HEK293 (cell line): ENCODE results near the gene OSCP1.

Experiments
- BCL11A ChIP-seq: fragments of 450-650 bp; formaldehyde crosslinking; IDR thresholded peaks from 2 replicates; pipeline ENCODE4 v1.5.1; 2016; ENCODE audit warnings: low read depth, missing biosample characterization, missing genetic modification characterization
- GLI4 ChIP-seq: fragments of 450-650 bp; formaldehyde crosslinking; IDR thresholded peaks from 2 replicates; pipeline ENCODE4 v1.5.1; 2016; ENCODE audit warnings: missing biosample characterization, missing genetic modification characterization
- MYNN ChIP-seq: fragments of 450-650 bp; formaldehyde crosslinking; IDR thresholded peaks from 2 replicates; pipeline ENCODE4 v1.5.1; 2016; ENCODE audit warnings: missing biosample characterization, missing genetic modification characterization, borderline replicate concordance
- SP3 ChIP-seq: fragments of 450-650 bp; formaldehyde crosslinking; IDR thresholded peaks from 2 replicates; pipeline ENCODE4 v1.5.1; 2016; ENCODE audit warnings: missing biosample characterization, missing genetic modification characterization
- ZNF112 ChIP-seq: fragments of 450-650 bp; formaldehyde crosslinking; IDR thresholded peaks from 2 replicates; pipeline ENCODE4 v1.5.0; 2017; ENCODE audit warnings: missing biosample characterization, missing genetic modification characterization
- ZNF157 ChIP-seq: fragments of 450-650 bp; formaldehyde crosslinking; IDR thresholded peaks from 2 replicates; pipeline ENCODE4 v1.5.1; 2016; ENCODE audit warnings: missing biosample characterization, missing genetic modification characterization
- ZNF184 ChIP-seq: fragments of 450-650 bp; IDR thresholded peaks from 2 replicates; pipeline ENCODE4 v1.5.1; 2018; ENCODE audit warnings: missing biosample characterization, mild to moderate bottlenecking, missing genetic modification characterization
- ZNF223 ChIP-seq: fragments of 450-650 bp; formaldehyde crosslinking; IDR thresholded peaks from 2 replicates; pipeline ENCODE4 v1.5.1; 2016; ENCODE audit warnings: missing biosample characterization, missing genetic modification characterization
- ZNF248 ChIP-seq: fragments of 450-650 bp; formaldehyde crosslinking; IDR thresholded peaks from 2 replicates; pipeline ENCODE4 v1.5.1; 2017; ENCODE audit warnings: missing biosample characterization, missing genetic modification characterization
- ZNF391 ChIP-seq: fragments of 450-650 bp; formaldehyde crosslinking; IDR thresholded peaks from 2 replicates; pipeline ENCODE4 v1.5.1; 2016; ENCODE audit warnings: low read depth, missing biosample characterization, missing genetic modification characterization, borderline replicate concordance
- ZNF423 ChIP-seq: fragments of 450-650 bp; formaldehyde crosslinking; IDR thresholded peaks from 2 replicates; pipeline ENCODE4 v1.5.1; 2016; ENCODE audit warnings: missing biosample characterization, missing genetic modification characterization
- ZNF670 ChIP-seq: fragments of 450-650 bp; formaldehyde crosslinking; IDR thresholded peaks from 2 replicates; pipeline ENCODE4 v1.5.1; 2016; ENCODE audit warnings: missing biosample characterization, missing genetic modification characterization, low read depth
- ZNF701 ChIP-seq: fragments of 450-650 bp; formaldehyde crosslinking; IDR thresholded peaks from 2 replicates; pipeline ENCODE4 v1.5.1; 2016; ENCODE audit warnings: missing biosample characterization, missing genetic modification characterization
- ZNF792 ChIP-seq: fragments of 450-650 bp; formaldehyde crosslinking; IDR thresholded peaks from 2 replicates; pipeline ENCODE4 v1.5.1; 2016; ENCODE audit warnings: missing biosample characterization, missing genetic modification characterization
- TF ChIP-seq, protein P1 (sequence below): fragments of 450-650 bp; formaldehyde crosslinking; IDR thresholded peaks from 2 replicates; pipeline ENCODE4 v1.5.1; 2016; ENCODE audit warnings: missing biosample characterization, missing genetic modification characterization, borderline replicate concordance
- TF ChIP-seq, protein P2 (sequence below): fragments of 450-650 bp; formaldehyde crosslinking; conservative IDR thresholded peaks from 2 replicates; pipeline ENCODE4 v1.5.1; 2016; ENCODE audit warnings: low read depth, missing biosample characterization, missing genetic modification characterization
- TF ChIP-seq, protein P3 (sequence below): fragments of 450-650 bp; formaldehyde crosslinking; IDR thresholded peaks from 2 replicates; pipeline ENCODE4 v1.5.1; 2016; ENCODE audit warnings: missing biosample characterization, missing genetic modification characterization
- TF ChIP-seq, protein P4 (sequence below): fragments of 450-650 bp; formaldehyde crosslinking; IDR thresholded peaks from 2 replicates; pipeline ENCODE4 v1.5.1; 2016; ENCODE audit warnings: missing biosample characterization, missing genetic modification characterization
- TF ChIP-seq, protein P5 (sequence below): fragments of 450-650 bp; formaldehyde crosslinking; IDR thresholded peaks from 2 replicates; pipeline ENCODE4 v1.5.1; 2016; ENCODE audit warnings: missing biosample characterization, missing genetic modification characterization
- TF ChIP-seq, protein P6 (sequence below): fragments of 450-650 bp; IDR thresholded peaks from 2 replicates; pipeline ENCODE4 v1.5.1; 2018; ENCODE audit warnings: missing biosample characterization, mild to moderate bottlenecking, missing genetic modification characterization
- TF ChIP-seq, protein P7 (sequence below): fragments of 450-650 bp; formaldehyde crosslinking; IDR thresholded peaks from 2 replicates; pipeline ENCODE4 v1.5.1; 2016; ENCODE audit warnings: missing biosample characterization, missing genetic modification characterization, borderline replicate concordance

The OSCP1 gene

DNA sequence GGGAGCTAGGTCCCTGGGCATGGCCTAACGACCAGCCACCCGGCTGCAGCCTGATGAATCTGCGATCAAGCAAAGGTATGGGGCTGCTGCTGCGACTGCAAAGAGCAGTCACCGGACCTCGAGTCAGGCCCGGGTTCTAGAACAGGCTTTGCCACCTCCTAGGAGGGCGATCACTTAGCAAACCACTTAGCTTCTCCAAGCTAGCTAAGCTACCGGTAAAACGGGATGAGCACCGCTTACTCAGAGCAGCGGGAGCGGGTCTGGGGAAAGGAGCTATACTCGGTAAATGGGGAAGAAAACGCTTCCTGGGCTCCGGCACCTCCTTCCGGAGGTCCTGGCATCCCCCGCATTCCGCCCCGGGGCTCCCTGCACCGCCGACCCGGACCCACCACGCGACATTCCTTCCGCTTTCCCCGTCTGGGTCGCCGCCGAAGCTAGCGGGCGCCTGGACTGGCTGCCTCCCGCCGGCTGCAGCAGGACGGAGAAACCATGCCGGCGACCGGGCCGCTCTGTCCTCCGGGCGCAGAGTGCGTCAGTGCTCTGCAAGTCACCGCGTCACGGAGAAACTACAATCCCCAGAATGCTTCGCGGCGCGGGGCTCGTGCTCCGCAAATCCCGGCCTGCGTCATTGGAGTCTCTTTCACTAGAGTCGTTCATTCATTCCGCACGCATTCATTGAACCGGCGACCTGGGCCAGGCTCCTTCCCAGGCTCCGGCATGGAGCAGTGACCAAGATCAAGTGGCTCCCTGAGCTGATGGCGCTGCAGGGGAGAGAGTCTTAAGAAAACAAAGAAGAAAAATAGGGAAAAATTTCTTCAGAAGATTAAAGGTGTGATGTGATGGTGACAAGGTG lies 52.6 kb downstream of the OSCP1 start, which contains the start of gene LSM10 (continued):
- TF ChIP-seq, protein P1, sequence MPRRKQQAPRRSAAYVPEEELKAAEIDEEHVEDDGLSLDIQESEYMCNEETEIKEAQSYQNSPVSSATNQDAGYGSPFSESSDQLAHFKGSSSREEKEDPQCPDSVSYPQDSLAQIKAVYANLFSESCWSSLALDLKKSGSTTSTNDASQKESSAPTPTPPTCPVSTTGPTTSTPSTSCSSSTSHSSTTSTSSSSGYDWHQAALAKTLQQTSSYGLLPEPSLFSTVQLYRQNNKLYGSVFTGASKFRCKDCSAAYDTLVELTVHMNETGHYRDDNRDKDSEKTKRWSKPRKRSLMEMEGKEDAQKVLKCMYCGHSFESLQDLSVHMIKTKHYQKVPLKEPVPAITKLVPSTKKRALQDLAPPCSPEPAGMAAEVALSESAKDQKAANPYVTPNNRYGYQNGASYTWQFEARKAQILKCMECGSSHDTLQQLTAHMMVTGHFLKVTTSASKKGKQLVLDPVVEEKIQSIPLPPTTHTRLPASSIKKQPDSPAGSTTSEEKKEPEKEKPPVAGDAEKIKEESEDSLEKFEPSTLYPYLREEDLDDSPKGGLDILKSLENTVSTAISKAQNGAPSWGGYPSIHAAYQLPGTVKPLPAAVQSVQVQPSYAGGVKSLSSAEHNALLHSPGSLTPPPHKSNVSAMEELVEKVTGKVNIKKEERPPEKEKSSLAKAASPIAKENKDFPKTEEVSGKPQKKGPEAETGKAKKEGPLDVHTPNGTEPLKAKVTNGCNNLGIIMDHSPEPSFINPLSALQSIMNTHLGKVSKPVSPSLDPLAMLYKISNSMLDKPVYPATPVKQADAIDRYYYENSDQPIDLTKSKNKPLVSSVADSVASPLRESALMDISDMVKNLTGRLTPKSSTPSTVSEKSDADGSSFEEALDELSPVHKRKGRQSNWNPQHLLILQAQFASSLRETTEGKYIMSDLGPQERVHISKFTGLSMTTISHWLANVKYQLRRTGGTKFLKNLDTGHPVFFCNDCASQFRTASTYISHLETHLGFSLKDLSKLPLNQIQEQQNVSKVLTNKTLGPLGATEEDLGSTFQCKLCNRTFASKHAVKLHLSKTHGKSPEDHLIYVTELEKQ (tag by site-specific recombination): no peak
- TF ChIP-seq ZNF670 (tag by site-specific recombination): no peak
- no peak for TF ChIP-seq MYNN
- no peak for TF ChIP-seq ZNF391 (tag by site-specific recombination)
- no peak for TF ChIP-seq ZNF248 (tag by site-specific recombination)
- TF ChIP-seq ZNF157 (tag by site-specific recombination): no peak
- TF ChIP-seq, protein P2, sequence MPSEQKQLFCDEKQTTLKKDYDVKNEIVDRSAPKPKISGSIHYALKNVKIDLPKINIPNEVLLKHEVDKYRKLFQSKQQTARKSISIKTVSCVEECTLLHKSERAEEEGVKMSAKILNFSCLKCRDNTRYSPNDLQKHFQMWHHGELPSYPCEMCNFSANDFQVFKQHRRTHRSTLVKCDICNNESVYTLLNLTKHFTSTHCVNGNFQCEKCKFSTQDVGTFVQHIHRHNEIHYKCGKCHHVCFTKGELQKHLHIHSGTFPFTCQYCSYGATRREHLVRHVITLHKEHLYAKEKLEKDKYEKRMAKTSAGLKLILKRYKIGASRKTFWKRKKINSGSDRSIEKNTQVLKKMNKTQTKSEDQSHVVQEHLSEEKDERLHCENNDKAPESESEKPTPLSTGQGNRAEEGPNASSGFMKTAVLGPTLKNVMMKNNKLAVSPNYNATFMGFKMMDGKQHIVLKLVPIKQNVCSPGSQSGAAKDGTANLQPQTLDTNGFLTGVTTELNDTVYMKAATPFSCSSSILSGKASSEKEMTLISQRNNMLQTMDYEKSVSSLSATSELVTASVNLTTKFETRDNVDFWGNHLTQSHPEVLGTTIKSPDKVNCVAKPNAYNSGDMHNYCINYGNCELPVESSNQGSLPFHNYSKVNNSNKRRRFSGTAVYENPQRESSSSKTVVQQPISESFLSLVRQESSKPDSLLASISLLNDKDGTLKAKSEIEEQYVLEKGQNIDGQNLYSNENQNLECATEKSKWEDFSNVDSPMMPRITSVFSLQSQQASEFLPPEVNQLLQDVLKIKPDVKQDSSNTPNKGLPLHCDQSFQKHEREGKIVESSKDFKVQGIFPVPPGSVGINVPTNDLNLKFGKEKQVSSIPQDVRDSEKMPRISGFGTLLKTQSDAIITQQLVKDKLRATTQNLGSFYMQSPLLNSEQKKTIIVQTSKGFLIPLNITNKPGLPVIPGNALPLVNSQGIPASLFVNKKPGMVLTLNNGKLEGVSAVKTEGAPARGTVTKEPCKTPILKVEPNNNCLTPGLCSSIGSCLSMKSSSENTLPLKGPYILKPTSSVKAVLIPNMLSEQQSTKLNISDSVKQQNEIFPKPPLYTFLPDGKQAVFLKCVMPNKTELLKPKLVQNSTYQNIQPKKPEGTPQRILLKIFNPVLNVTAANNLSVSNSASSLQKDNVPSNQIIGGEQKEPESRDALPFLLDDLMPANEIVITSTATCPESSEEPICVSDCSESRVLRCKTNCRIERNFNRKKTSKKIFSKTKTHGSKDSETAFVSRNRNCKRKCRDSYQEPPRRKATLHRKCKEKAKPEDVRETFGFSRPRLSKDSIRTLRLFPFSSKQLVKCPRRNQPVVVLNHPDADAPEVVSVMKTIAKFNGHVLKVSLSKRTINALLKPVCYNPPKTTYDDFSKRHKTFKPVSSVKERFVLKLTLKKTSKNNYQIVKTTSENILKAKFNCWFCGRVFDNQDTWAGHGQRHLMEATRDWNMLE (tag by site-specific recombination): no peak
- TF ChIP-seq ZNF223 (tag by site-specific recombination): 0 out of 2 replicates have a peak, but pooled peaks have one; percentile 55
- no peak for TF ChIP-seq ZNF701
- TF ChIP-seq, protein P3, sequence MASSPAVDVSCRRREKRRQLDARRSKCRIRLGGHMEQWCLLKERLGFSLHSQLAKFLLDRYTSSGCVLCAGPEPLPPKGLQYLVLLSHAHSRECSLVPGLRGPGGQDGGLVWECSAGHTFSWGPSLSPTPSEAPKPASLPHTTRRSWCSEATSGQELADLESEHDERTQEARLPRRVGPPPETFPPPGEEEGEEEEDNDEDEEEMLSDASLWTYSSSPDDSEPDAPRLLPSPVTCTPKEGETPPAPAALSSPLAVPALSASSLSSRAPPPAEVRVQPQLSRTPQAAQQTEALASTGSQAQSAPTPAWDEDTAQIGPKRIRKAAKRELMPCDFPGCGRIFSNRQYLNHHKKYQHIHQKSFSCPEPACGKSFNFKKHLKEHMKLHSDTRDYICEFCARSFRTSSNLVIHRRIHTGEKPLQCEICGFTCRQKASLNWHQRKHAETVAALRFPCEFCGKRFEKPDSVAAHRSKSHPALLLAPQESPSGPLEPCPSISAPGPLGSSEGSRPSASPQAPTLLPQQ (tag by site-specific recombination): peak; percentile 54; the same call in 1 of the 2 replicates
- peak; percentile 52 for TF ChIP-seq SP3 (tag by site-specific recombination)
- TF ChIP-seq, protein P4, sequence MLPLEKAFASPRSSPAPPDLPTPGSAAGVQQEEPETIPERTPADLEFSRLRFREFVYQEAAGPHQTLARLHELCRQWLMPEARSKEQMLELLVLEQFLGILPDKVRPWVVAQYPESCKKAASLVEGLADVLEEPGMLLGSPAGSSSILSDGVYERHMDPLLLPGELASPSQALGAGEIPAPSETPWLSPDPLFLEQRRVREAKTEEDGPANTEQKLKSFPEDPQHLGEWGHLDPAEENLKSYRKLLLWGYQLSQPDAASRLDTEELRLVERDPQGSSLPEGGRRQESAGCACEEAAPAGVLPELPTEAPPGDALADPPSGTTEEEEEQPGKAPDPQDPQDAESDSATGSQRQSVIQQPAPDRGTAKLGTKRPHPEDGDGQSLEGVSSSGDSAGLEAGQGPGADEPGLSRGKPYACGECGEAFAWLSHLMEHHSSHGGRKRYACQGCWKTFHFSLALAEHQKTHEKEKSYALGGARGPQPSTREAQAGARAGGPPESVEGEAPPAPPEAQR (tag by site-specific recombination): no peak
- TF ChIP-seq BCL11A (tag by site-specific recombination): no peak
- TF ChIP-seq ZNF792: no peak
- TF ChIP-seq ZNF184: no peak
- TF ChIP-seq ZNF423 (tag by site-specific recombination): 0 out of 2 replicates have a peak, but pooled peaks have one; percentile 18
- TF ChIP-seq, protein P5, sequence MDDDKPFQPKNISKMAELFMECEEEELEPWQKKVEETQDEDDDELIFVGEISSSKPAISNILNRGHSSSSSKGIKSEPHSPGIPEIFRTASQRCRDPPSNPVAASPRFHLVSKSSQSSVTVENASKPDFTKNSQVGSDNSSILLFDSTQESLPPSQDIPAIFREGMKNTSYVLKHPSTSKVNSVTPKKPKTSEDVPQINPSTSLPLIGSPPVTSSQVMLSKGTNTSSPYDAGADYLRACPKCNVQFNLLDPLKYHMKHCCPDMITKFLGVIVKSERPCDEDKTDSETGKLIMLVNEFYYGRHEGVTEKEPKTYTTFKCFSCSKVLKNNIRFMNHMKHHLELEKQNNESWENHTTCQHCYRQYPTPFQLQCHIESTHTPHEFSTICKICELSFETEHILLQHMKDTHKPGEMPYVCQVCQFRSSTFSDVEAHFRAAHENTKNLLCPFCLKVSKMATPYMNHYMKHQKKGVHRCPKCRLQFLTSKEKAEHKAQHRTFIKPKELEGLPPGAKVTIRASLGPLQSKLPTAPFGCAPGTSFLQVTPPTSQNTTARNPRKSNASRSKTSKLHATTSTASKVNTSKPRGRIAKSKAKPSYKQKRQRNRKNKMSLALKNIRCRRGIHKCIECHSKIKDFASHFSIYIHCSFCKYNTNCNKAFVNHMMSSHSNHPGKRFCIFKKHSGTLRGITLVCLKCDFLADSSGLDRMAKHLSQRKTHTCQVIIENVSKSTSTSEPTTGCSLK: no peak
- TF ChIP-seq ZNF112: no peak
- TF ChIP-seq, protein P6, sequence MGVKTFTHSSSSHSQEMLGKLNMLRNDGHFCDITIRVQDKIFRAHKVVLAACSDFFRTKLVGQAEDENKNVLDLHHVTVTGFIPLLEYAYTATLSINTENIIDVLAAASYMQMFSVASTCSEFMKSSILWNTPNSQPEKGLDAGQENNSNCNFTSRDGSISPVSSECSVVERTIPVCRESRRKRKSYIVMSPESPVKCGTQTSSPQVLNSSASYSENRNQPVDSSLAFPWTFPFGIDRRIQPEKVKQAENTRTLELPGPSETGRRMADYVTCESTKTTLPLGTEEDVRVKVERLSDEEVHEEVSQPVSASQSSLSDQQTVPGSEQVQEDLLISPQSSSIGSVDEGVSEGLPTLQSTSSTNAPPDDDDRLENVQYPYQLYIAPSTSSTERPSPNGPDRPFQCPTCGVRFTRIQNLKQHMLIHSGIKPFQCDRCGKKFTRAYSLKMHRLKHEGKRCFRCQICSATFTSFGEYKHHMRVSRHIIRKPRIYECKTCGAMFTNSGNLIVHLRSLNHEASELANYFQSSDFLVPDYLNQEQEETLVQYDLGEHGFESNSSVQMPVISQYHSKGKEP (tag by site-specific recombination): no peak
- TF ChIP-seq, protein P7, sequence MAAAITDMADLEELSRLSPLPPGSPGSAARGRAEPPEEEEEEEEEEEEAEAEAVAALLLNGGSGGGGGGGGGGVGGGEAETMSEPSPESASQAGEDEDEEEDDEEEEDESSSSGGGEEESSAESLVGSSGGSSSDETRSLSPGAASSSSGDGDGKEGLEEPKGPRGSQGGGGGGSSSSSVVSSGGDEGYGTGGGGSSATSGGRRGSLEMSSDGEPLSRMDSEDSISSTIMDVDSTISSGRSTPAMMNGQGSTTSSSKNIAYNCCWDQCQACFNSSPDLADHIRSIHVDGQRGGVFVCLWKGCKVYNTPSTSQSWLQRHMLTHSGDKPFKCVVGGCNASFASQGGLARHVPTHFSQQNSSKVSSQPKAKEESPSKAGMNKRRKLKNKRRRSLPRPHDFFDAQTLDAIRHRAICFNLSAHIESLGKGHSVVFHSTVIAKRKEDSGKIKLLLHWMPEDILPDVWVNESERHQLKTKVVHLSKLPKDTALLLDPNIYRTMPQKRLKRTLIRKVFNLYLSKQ (tag by site-specific recombination): no peak
- no peak for TF ChIP-seq GLI4 (tag by site-specific recombination)
